Measurements from ENCODE around the gene QRICH2. TPM values are rescaled to one million over a fixed set of nuclear protein-coding genes. Genes with fewer than 3 reads are reported as not detected.

QRICH2 gene
- total and polyA plus RNA-seq, 10 of the 15 experiments (the other 5 are each of a cell fraction or from before 2014, with no cell fraction given) = 0.04 to 0.72 (median 0.25) TPM

DNA sequence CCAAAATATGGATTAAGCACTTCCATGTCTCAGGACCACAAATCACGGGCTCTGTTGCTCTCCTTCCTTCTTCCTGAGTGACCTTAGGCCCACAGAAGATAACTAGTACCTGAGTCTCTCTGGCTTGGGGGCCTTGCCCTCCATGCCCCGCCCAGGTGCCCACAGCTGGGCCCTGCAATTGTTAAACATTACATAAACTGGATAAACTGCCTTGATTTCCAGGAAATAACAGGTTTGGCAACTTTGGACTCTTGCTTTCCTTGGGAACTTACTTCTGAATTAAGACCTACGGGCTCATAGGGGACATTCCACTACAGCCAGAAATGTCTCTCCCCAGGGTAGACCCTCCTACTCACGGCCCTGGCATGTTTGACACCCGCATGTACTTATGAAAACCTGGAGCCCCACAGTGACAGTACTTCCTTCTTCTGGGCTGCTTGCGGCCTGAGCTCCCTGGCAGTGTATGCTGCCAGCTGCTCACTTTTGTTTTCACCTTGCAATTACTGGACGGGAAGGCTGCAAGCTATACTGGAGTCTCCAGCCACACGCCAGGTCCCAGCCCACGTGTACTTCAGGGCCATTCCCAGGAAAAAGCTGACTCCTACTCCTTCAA, 45.2 kb downstream of the QRICH2 start (continued):
- TF ChIP-seq, protein P1, sequence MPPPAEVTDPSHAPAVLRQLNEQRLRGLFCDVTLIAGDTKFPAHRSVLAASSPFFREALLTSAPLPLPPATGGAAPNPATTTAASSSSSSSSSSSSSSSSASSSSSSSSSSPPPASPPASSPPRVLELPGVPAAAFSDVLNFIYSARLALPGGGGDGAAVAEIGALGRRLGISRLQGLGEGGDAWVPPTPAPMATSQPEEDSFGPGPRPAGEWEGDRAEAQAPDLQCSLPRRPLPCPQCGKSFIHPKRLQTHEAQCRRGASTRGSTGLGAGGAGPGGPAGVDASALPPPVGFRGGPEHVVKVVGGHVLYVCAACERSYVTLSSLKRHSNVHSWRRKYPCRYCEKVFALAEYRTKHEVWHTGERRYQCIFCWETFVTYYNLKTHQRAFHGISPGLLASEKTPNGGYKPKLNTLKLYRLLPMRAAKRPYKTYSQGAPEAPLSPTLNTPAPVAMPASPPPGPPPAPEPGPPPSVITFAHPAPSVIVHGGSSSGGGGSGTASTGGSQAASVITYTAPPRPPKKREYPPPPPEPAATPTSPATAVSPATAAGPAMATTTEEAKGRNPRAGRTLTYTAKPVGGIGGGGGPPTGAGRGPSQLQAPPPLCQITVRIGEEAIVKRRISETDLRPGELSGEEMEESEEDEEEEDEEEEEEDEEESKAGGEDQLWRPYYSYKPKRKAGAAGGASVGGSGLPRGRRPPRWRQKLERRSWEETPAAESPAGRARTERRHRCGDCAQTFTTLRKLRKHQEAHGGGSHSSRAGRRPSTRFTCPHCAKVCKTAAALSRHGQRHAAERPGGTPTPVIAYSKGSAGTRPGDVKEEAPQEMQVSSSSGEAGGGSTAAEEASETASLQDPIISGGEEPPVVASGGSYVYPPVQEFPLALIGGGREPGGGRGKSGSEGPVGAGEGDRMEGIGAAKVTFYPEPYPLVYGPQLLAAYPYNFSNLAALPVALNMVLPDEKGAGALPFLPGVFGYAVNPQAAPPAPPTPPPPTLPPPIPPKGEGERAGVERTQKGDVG (CRISPR knock-in tag; IDR thresholded peaks at IDR 0.05) = 0 out of 2 replicates have a peak, but pooled peaks have one; percentile 13
- TF ChIP-seq TCF12 (IDR thresholded peaks at IDR 0.05; ENCODE audit: low read depth, low read length) = peak; percentile 49; the same call in 1 of the 2 replicates
- peak; percentile 78 for TF ChIP-seq IKZF1 (conservative IDR thresholded peaks at IDR 0.05)
- no peak for TF ChIP-seq RAD21 (IDR thresholded peaks at IDR 0.05; ENCODE audit: insufficient read depth, low read depth, low read length)
- no peak for TF ChIP-seq CTCF (IDR thresholded peaks at IDR 0.05 in 2 of 3, conservative IDR thresholded peaks at IDR 0.05 in 1 of 3; ENCODE audit: control insufficient read depth in 2 of 3, extremely low read depth in 1 of 3, insufficient read depth in 1 of 3, low read depth in 3 of 3, low read length in 3 of 3)
- 0 out of 2 replicates have a peak, but pooled peaks have one; percentile 20 for TF ChIP-seq MAX (IDR thresholded peaks at IDR 0.05; ENCODE audit: low read depth, low read length)
- TF ChIP-seq EGR1 (IDR thresholded peaks at IDR 0.05; ENCODE audit: borderline replicate concordance in 1 of 2, low read depth in 2 of 2, low read length in 2 of 2) = no peak
- TF ChIP-seq, protein P2, sequence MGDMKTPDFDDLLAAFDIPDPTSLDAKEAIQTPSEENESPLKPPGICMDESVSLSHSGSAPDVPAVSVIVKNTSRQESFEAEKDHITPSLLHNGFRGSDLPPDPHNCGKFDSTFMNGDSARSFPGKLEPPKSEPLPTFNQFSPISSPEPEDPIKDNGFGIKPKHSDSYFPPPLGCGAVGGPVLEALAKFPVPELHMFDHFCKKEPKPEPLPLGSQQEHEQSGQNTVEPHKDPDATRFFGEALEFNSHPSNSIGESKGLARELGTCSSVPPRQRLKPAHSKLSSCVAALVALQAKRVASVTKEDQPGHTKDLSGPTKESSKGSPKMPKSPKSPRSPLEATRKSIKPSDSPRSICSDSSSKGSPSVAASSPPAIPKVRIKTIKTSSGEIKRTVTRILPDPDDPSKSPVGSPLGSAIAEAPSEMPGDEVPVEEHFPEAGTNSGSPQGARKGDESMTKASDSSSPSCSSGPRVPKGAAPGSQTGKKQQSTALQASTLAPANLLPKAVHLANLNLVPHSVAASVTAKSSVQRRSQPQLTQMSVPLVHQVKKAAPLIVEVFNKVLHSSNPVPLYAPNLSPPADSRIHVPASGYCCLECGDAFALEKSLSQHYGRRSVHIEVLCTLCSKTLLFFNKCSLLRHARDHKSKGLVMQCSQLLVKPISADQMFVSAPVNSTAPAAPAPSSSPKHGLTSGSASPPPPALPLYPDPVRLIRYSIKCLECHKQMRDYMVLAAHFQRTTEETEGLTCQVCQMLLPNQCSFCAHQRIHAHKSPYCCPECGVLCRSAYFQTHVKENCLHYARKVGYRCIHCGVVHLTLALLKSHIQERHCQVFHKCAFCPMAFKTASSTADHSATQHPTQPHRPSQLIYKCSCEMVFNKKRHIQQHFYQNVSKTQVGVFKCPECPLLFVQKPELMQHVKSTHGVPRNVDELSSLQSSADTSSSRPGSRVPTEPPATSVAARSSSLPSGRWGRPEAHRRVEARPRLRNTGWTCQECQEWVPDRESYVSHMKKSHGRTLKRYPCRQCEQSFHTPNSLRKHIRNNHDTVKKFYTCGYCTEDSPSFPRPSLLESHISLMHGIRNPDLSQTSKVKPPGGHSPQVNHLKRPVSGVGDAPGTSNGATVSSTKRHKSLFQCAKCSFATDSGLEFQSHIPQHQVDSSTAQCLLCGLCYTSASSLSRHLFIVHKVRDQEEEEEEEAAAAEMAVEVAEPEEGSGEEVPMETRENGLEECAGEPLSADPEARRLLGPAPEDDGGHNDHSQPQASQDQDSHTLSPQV (IDR thresholded peaks at IDR 0.05) = no peak
- TF ChIP-seq RUNX3 (IDR thresholded peaks at IDR 0.05; ENCODE audit: low read length) = no peak
- no peak for TF ChIP-seq SMAD1 (IDR thresholded peaks at IDR 0.05; ENCODE audit: low read depth, partially characterized antibody)
- TF ChIP-seq, protein P3, sequence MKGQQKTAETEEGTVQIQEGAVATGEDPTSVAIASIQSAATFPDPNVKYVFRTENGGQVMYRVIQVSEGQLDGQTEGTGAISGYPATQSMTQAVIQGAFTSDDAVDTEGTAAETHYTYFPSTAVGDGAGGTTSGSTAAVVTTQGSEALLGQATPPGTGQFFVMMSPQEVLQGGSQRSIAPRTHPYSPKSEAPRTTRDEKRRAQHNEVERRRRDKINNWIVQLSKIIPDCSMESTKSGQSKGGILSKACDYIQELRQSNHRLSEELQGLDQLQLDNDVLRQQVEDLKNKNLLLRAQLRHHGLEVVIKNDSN (IDR thresholded peaks at IDR 0.05; ENCODE audit: borderline replicate concordance, extremely low read length, insufficient read depth, low read depth, low read length) = no peak
- TF ChIP-seq CHD1 (IDR thresholded peaks at IDR 0.05; ENCODE audit: low read depth, low read length) = no peak
- TF ChIP-seq CHD2 (IDR thresholded peaks at IDR 0.05; ENCODE audit: borderline replicate concordance, low read depth, low read length) = no peak
- peak; percentile 38 for TF ChIP-seq PBX3 (IDR thresholded peaks at IDR 0.05; ENCODE audit: insufficient replicate concordance, low read depth, low read length)
- no peak for TF ChIP-seq EZH2 (IDR thresholded peaks at IDR 0.05; ENCODE audit: borderline replicate concordance, control insufficient read depth, low read depth, low read length)
- no peak for TF ChIP-seq NRF1 (conservative IDR thresholded peaks at IDR 0.05; ENCODE audit: low read depth, low read length)
